ENCODE data around the gene TENT5C.

TENT5C gene

GRCh38 chr1:117613969-117614729, 8.3 kb downstream of the TENT5C start:
- no peak for DNase-seq (ENCODE audit: low read depth)

GRCh38 chr1:117615474-117615873, 9.6 kb downstream of the TENT5C start:
- no peak for DNase-seq (ENCODE audit: low read depth)

- no peak for DNase-seq (ENCODE audit: low read depth)
These were observed 10.5 kb downstream of the TENT5C start for GRCh38 chr1:117616356-117616755.

DNA sequence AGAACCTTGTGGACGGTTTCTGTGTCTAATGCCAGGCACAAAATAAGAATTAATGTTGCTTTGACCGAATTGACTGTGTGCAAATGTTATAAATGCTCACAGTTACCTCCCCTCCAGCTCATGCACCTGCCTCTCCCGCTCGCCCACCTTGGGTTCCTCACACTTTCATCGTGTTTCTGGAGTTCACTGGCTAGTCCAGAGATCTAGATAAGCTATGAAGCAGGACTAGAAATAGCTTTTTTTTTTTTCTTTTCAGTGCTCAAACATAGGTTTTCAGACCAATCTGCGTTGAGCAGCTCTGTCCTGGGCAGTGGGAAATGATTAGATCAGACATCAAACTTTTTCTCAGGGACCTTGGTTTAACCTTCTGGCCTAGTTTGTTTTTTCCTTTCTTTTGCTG, 11.1 kb downstream of the TENT5C start:
- no peak for DNase-seq (ENCODE audit: low read depth)

DNA sequence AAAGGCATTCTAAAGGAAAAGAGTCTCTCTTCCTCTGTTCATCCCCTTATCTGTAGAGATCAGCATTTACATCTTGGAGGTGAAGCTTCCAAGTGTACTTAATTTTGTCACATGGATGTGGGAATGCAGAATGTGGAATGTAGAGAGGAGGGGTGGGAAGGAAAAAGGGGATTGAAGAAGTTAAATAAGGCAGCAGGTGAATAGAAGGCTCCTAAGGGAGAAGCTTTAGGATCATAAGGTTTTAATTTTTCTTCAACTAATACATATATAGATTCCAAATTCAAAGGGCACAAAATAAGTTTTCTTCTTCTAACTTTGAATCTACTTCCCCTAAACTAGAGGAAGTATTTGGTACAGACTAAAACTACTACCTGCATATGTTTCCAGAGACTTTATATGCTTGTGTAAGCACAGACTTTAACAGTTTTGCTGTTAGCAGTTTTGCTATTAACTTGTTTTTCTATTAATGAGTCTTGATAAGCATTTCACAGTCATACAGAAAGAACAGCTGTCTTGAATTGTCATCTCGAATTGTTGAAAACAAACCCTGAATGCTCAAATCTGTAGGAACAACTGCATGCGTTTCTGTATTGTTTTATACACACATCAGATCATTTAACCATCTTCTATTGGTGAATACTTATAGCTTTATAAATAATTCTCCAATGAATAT, 12.7 kb downstream of the TENT5C start:
- no peak for DNase-seq (ENCODE audit: low read depth)

DNA sequence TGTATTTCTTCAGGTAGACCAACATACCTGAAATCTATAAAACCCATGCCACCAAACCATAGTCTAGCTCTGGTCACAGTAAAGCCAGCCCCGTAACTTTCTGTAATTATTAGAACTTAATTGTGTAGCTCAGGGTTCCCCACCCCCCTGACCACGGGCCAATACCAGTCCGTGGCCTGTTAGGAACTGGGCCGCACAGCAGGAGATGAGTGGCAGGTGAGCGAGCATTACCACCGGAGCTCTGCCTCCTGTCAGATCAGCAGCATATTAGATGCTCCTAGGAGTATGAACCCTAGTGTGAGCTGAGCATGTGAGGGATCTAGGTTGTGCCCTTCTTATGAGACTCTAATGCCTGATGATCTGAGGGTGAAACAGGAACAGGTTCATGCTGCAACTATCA, 14.6 kb downstream of the TENT5C start:
- DNase-seq (ENCODE audit: low read depth), result no peak

DNA sequence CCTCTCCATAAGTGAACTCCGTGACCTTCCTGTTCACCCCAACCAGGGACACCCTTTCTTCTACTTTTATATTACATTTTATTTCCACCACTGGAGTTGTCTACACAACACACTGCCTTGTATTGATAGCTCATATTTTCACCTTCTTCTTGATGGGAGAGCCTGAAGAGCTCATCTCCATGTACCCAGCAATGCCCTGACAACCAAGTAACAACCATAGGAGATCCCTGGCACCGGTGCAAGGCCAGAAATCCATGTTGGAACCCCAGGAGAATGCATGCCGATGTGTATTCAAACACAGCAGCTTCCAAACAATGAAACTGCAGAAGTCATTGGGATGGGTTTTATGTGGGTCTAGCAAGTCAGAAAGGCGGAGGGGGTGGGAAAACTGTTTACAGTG, 15.5 kb downstream of the TENT5C start:
- DNase-seq (ENCODE audit: low read depth), result no peak

GRCh38 chr1:117622726-117623125, 16.9 kb downstream of the TENT5C start:
- no peak for DNase-seq (ENCODE audit: low read depth)

- DNase-seq (ENCODE audit: low read depth), result no peak
These were observed 17.3 kb downstream of the TENT5C start for GRCh38 chr1:117623141-117623540.

- no peak for DNase-seq (ENCODE audit: low read depth)
These were observed 17.9 kb downstream of the TENT5C start for GRCh38 chr1:117623698-117624097.

DNA sequence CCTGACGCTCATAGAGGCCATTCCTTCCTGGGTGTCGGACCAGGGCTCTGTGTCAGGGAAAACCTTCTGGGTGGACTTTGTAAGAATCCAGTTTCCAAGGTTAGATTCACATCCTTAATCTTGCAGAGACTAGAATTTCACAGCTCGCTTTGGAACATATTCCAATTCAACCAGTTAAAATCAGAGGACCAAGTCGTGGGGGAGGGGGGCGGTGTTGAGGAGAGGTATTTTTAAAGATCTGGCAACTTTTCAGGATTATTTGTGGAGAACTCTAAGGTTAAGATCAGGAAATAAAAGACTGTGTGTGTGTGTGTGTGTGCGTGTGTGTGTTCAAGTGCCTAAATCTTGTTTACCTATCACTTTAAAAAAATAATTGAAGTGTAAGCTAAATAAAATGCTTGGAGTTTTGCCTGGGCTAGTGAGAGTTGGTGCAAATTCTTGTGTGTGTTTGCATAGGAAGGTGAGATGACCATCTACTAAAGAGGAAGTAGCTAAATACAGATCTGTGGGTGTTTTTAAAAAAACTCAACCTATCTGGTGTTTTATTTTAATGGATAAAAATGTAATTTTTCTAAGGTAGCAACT, 21.8 kb downstream of the TENT5C start:
- DNase-seq (ENCODE audit: low read depth), result no peak

- no peak for DNase-seq (ENCODE audit: low read depth)
These were observed 22.5 kb downstream of the TENT5C start for GRCh38 chr1:117628343-117628742.

- DNase-seq (ENCODE audit: low read depth), result no peak
These were observed 24.0 kb downstream of the TENT5C start for GRCh38 chr1:117629625-117630422.

GRCh38 chr1:117630423-117630998, 24.7 kb downstream of the TENT5C start:
- DNase-seq (ENCODE audit: low read depth), result no peak

GRCh38 chr1:117631359-117632160, 25.7 kb downstream of the TENT5C start:
- no peak for DNase-seq (ENCODE audit: low read depth)

GRCh38 chr1:117632269-117633067, 26.6 kb downstream of the TENT5C start:
- DNase-seq (ENCODE audit: low read depth), result no peak

GRCh38 chr1:117633068-117633345, 27.2 kb downstream of the TENT5C start:
- no peak for DNase-seq (ENCODE audit: low read depth)

GRCh38 chr1:117633423-117633822, 27.6 kb downstream of the TENT5C start:
- DNase-seq (ENCODE audit: low read depth), result no peak

GRCh38 chr1:117633936-117634335, 28.1 kb downstream of the TENT5C start:
- DNase-seq (ENCODE audit: low read depth), result no peak

GRCh38 chr1:117634631-117635030, 28.8 kb downstream of the TENT5C start:
- DNase-seq (ENCODE audit: low read depth), result no peak

DNA sequence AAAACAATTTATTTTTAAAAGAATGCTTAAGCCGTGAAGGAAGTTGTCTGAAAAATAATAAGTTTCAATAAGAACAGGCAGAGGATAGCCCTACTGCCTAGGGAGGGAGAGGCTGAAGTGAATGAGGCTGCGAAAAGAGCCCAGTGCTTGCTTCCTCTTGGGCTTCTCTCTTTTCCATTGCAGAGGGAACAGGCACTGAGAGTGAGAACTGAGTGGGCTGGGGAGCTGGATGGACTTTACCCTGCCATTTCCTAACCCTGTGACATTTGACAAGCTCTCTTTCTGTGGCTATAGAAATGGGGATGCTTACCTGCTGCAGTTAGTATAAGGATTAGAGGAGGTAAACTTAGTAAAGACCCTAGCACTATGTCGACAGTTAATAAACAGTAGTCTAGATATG, 30.0 kb downstream of the TENT5C start:
- DNase-seq (ENCODE audit: low read depth), result no peak
